WERI-Rb-1 (cell line): ENCODE data around the gene CPNE5.

Experiments
- DNase-seq: peaks from one replicate; pipeline ENCODE4 v3.0.0-alpha.2; 2020
- H3K27ac ChIP-seq: fragments of 250-450 bp; sonication (Bioruptor Pico); 2 replicates; pipeline ENCODE4 v1.5.1; 2020; ENCODE audit warnings: mild to moderate bottlenecking, moderate library complexity
- H3K27me3 ChIP-seq: fragments of 250-450 bp; sonication (Bioruptor Pico); 2 replicates; pipeline ENCODE4 v1.5.1; 2021; ENCODE audit warnings: mild to moderate bottlenecking, low read depth, moderate library complexity; ENCODE audit not compliant: insufficient read depth, severe bottlenecking
- H3K36me3 ChIP-seq: fragments of 250-450 bp; sonication (Bioruptor Pico); 2 replicates; pipeline ENCODE4 v1.5.1; 2020; ENCODE audit warnings: mild to moderate bottlenecking, moderate library complexity
- H3K4me3 ChIP-seq: 2 replicates; pipeline ENCODE4 v1.5.1; 2011; ENCODE audit warnings: low read depth, mild to moderate bottlenecking, control low read depth, low read length
- H3K9me3 ChIP-seq: fragments of 250-450 bp; sonication (Bioruptor Pico); 2 replicates; pipeline ENCODE4 v1.5.1; 2021; ENCODE audit warnings: mild to moderate bottlenecking, moderate library complexity; ENCODE audit not compliant: severe bottlenecking
- TF ChIP-seq, protein P1 (sequence below): IDR thresholded peaks from 2 replicates; pipeline ENCODE4 v1.5.1; 2011; ENCODE audit warnings: low read depth, mild to moderate bottlenecking, control low read depth, inconsistent platforms, low read length

CPNE5 gene

GRCh38 chr6:36703982-36704381, 135.3 kb downstream of the CPNE5 start:
- Histone ChIP-seq H3K27me3 (no peaks in the 10 kb centered on the region), H3K4me3 (no peak overlapping the region), H3K27ac (no peak overlapping the region), H3K36me3 (no peaks in the 10 kb centered on the region), H3K9me3 (no peaks in the 10 kb centered on the region)
- no peak for DNase-seq
- TF ChIP-seq, protein P1, sequence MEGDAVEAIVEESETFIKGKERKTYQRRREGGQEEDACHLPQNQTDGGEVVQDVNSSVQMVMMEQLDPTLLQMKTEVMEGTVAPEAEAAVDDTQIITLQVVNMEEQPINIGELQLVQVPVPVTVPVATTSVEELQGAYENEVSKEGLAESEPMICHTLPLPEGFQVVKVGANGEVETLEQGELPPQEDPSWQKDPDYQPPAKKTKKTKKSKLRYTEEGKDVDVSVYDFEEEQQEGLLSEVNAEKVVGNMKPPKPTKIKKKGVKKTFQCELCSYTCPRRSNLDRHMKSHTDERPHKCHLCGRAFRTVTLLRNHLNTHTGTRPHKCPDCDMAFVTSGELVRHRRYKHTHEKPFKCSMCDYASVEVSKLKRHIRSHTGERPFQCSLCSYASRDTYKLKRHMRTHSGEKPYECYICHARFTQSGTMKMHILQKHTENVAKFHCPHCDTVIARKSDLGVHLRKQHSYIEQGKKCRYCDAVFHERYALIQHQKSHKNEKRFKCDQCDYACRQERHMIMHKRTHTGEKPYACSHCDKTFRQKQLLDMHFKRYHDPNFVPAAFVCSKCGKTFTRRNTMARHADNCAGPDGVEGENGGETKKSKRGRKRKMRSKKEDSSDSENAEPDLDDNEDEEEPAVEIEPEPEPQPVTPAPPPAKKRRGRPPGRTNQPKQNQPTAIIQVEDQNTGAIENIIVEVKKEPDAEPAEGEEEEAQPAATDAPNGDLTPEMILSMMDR: no peak

DNA sequence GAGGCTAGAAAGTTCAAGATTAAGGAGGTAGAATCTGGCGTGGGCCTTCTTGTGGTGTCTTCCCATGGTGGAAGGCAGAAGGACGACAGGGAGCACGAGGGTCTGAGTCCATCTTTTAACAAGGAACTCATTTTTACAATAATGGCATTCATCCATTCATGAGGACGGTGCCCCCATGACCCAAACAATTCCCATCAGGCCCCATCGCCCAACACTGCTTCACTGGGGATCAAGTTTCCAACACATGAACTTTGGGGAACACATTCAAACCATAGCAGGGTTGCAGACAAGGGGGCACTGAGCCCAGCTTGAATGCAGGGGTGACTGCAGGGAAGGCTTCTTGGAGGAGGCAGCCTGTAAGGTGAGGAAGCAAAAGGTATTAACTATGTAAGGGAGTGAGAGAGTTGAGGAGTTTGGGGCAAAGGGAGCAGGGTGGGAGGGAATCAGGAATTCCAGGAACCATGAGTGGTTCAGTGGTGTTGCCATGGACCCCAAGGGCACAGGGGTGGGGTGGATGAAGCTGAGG, 136.1 kb downstream of the CPNE5 start:
- TF ChIP-seq, protein P1: no peak
- Histone ChIP-seq H3K27ac (no peak overlapping the region), H3K27me3 (no peaks in the 10 kb centered on the region), H3K4me3 (no peak overlapping the region), H3K9me3 (no peaks in the 10 kb centered on the region), H3K36me3 (no peaks in the 10 kb centered on the region)
- no peak for DNase-seq

GRCh38 chr6:36702656-36703055, 136.6 kb downstream of the CPNE5 start:
- DNase-seq: no peak

DNA sequence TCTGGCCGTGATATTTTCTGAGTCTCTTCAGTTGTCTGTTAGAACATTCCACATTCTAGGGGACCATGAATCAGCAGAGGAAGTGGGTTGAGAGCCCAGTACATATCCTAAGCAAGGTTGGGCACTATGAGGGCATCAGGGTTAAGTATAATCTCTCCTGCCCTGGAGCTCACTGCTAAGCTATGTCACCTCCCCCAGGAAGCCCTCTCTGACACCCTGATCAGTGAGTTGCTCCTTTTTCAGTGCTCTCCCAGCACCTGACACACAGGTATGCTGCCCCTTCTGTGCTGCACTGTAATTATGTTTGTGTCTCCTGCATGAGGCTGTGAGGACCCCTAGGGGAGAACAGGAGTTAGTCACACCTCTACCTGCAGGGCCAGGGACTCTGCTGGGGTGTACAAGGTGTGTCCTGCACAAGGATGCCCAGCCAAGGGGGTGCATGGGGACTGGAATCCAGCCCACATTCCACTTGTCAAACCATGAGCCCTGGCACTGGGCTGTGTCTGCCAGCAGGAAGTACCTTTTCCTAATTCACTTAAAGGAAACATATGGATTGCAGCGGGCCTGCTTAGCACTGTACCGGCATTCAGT, 137.7 kb downstream of the CPNE5 start:
- Histone ChIP-seq H3K36me3 (no peaks in the 10 kb centered on the region), H3K27me3 (no peaks in the 10 kb centered on the region), H3K9me3 (peaks cover 3% of the 10 kb centered on the region), H3K4me3 (no peak overlapping the region), H3K27ac (no peak overlapping the region)
- TF ChIP-seq, protein P1: peak; percentile 84
- peak; percentile 66 for DNase-seq

More at GRCh38 chr6:36702656-36703055, 136.6 kb downstream of the CPNE5 start:
- Histone ChIP-seq H3K9me3 (no peaks in the 10 kb centered on the region), H3K27me3 (no peaks in the 10 kb centered on the region), H3K27ac (no peak overlapping the region), H3K4me3 (no peak overlapping the region), H3K36me3 (no peaks in the 10 kb centered on the region)
- TF ChIP-seq, protein P1: no peak

GRCh38 chr6:36700831-36701230, 138.4 kb downstream of the CPNE5 start:
- no peak for DNase-seq
- Histone ChIP-seq H3K27me3 (no peaks in the 10 kb centered on the region), H3K27ac (no peak overlapping the region), H3K4me3 (no peak overlapping the region), H3K9me3 (peaks cover 3% of the 10 kb centered on the region), H3K36me3 (no peaks in the 10 kb centered on the region)
- TF ChIP-seq, protein P1: no peak
